ENCODE data around the gene FHIP1B.

- TF ChIP-seq CTCF (IDR thresholded peaks at IDR 0.05), result no peak
- no peak for TF ChIP-seq POLR2A (IDR thresholded peaks at IDR 0.05)
Measured at GRCh38 chr11:6217722-6218121, 16.7 kb downstream of the FHIP1B start.

Measured in vagina (tissue), 2 donors.